ENCODE results near the gene PRXL2A.

The PRXL2A gene

DNA sequence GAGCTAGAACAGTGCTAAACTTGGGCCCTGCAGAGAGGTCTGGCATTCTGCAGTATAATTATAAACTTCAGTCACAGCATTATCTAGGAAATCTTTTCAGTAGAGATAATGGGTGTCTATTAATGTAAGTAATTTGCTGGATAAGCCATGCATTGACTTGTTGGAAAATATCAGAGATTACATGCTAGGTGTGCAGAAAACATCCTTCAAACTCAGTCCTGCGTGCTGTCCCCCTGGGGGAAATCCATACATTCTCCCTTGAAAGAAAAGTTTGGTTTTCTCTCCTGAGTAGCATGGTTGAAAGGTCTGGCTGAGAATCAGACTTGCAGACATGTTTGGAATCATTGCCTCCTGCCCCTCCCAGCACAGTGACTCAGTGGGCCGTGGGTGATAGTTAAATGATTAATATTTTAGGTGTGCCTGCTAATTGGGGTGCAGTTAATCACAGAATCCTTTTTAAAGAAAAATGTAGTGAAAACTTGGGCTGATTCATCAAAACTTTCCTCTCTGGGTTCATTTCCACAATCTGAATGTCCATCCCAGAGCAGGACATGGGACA lies 13.9 kb upstream of the PRXL2A start:
- peaks cover 15% of the 10 kb centered on the region for H3K4me1 ChIP-seq (ENCODE audit: control insufficient read depth, insufficient read depth, low read length)
- H3K27me3 ChIP-seq (replicated peaks; ENCODE audit: control insufficient read depth, insufficient read depth, low read length), result no peaks in the 10 kb centered on the region
- no peaks in the 10 kb centered on the region for H3K9me3 ChIP-seq (ENCODE audit: control insufficient read depth, low read length)
- DNase-seq (ENCODE audit: low read depth), result no peak
- no peak overlapping the region for H3K4me3 ChIP-seq (ENCODE audit: low read length)
- H3K36me3 ChIP-seq (ENCODE audit: control insufficient read depth, insufficient read depth, low read length, severe bottlenecking), result no peaks in the 10 kb centered on the region
- H3K9ac ChIP-seq (ENCODE audit: low read length), result no peak overlapping the region

GRCh38 chr10:80397014-80397413 lies 11.3 kb upstream of the PRXL2A start:
- no peak for DNase-seq (ENCODE audit: low read depth)
- Histone ChIP-seq H3K9me3 (ENCODE audit: control insufficient read depth, low read length) (no peaks in the 10 kb centered on the region), H3K9ac (ENCODE audit: low read length) (no peak overlapping the region), H3K4me1 (ENCODE audit: control insufficient read depth, insufficient read depth, low read length) (peaks cover 20% of the 10 kb centered on the region), H3K4me3 (ENCODE audit: low read length) (no peak overlapping the region), H3K36me3 (ENCODE audit: control insufficient read depth, insufficient read depth, low read length, severe bottlenecking) (no peaks in the 10 kb centered on the region), H3K27me3 (replicated peaks; ENCODE audit: control insufficient read depth, insufficient read depth, low read length) (no peaks in the 10 kb centered on the region)

- no peak for DNase-seq (ENCODE audit: low read depth)
- H3K36me3 ChIP-seq (ENCODE audit: control insufficient read depth, insufficient read depth, low read length, severe bottlenecking), result no peaks in the 10 kb centered on the region
- H3K4me3 ChIP-seq (ENCODE audit: low read length), result no peak overlapping the region
- H3K9ac ChIP-seq (ENCODE audit: low read length), result no peak overlapping the region
- H3K9me3 ChIP-seq (ENCODE audit: control insufficient read depth, low read length), result no peaks in the 10 kb centered on the region
- H3K4me1 ChIP-seq (ENCODE audit: control insufficient read depth, insufficient read depth, low read length), result peaks cover 19% of the 10 kb centered on the region
- H3K27me3 ChIP-seq (replicated peaks; ENCODE audit: control insufficient read depth, insufficient read depth, low read length), result no peaks in the 10 kb centered on the region
Observed at GRCh38 chr10:80400136-80400804, 8.1 kb upstream of the PRXL2A start.

GRCh38 chr10:80405035-80405434 lies 3.3 kb upstream of the PRXL2A start:
- no peaks in the 10 kb centered on the region for H3K9me3 ChIP-seq (ENCODE audit: control insufficient read depth, low read length)
- no peak overlapping the region for H3K4me3 ChIP-seq (ENCODE audit: low read length)
- no peak for DNase-seq (ENCODE audit: low read depth)
- H3K9ac ChIP-seq (ENCODE audit: low read length), result no peak overlapping the region
- H3K36me3 ChIP-seq (ENCODE audit: control insufficient read depth, insufficient read depth, low read length, severe bottlenecking), result no peaks in the 10 kb centered on the region
- no peaks in the 10 kb centered on the region for H3K27me3 ChIP-seq (replicated peaks; ENCODE audit: control insufficient read depth, insufficient read depth, low read length)
- H3K4me1 ChIP-seq (ENCODE audit: control insufficient read depth, insufficient read depth, low read length), result peaks cover 19% of the 10 kb centered on the region

DNA sequence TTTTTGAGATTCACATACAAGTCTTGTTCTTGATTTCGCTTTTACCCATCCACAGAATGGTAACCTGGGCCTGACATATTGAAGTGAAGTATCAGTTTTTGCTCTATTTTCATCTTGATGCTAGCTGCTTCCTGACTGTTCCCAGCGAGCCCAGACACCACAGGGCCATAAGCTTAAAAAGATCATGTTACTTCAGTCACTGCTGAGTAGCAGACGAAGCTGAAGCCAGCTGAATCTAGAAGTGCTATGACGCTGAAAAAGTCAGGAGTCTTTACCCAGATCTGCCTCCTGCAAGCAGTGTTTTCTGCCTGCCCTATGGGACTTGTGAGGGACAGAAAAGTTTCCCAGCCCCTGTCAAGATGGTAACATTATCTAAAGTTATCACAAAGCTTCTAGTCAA lies 2.7 kb upstream of the PRXL2A start:
- peak; percentile 39 for DNase-seq (ENCODE audit: low read depth)
- Histone ChIP-seq H3K9ac (ENCODE audit: low read length) (no peak overlapping the region), H3K4me1 (ENCODE audit: control insufficient read depth, insufficient read depth, low read length) (peaks cover 20% of the 10 kb centered on the region), H3K9me3 (ENCODE audit: control insufficient read depth, low read length) (no peaks in the 10 kb centered on the region), H3K36me3 (ENCODE audit: control insufficient read depth, insufficient read depth, low read length, severe bottlenecking) (no peaks in the 10 kb centered on the region), H3K27me3 (replicated peaks; ENCODE audit: control insufficient read depth, insufficient read depth, low read length) (no peaks in the 10 kb centered on the region), H3K4me3 (ENCODE audit: low read length) (no peak overlapping the region)

- no peaks in the 10 kb centered on the region for H3K9me3 ChIP-seq (ENCODE audit: control insufficient read depth, low read length)
- no peaks in the 10 kb centered on the region for H3K27me3 ChIP-seq (replicated peaks; ENCODE audit: control insufficient read depth, insufficient read depth, low read length)
- H3K4me3 ChIP-seq (ENCODE audit: low read length), result no peak overlapping the region
- no peaks in the 10 kb centered on the region for H3K36me3 ChIP-seq (ENCODE audit: control insufficient read depth, insufficient read depth, low read length, severe bottlenecking)
- no peak overlapping the region for H3K9ac ChIP-seq (ENCODE audit: low read length)
- no peak for DNase-seq (ENCODE audit: low read depth)
- peaks cover 26% of the 10 kb centered on the region for H3K4me1 ChIP-seq (ENCODE audit: control insufficient read depth, insufficient read depth, low read length)
Observed at GRCh38 chr10:80406204-80406603, 2.1 kb upstream of the PRXL2A start.

DNA sequence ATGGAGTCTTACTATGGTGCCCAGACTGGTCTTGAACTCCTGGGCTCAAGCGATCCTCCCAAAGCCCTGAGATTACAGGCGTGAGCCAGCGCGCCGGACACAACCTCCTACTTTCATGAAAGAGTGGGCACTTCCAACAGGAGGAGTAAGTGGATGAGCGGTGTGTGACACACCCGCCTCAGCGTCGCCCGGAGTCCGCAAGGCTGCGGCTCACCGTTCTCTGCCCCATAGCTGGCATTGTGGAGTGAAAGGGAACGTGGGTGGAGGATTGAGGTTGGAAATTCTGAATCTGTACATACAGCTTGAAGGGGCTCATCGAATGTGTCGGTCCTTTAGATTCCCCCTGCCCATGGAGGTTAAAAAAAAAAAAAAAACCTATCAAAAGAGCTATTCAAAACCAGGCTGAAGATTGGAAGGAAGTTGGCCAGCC lies 524 bp upstream of the PRXL2A start:
- Histone ChIP-seq H3K27me3 (replicated peaks; ENCODE audit: control insufficient read depth, insufficient read depth, low read length) (no peaks in the 10 kb centered on the region), H3K4me1 (ENCODE audit: control insufficient read depth, insufficient read depth, low read length) (peaks cover 42% of the 10 kb centered on the region), H3K36me3 (ENCODE audit: control insufficient read depth, insufficient read depth, low read length, severe bottlenecking) (no peaks in the 10 kb centered on the region), H3K9ac (ENCODE audit: low read length) (peak overlapping the region; percentile 80), H3K9me3 (ENCODE audit: control insufficient read depth, low read length) (no peaks in the 10 kb centered on the region), H3K4me3 (ENCODE audit: low read length) (peak overlapping the region; percentile 79)
- DNase-seq (ENCODE audit: low read depth), result peak; percentile 55

DNA sequence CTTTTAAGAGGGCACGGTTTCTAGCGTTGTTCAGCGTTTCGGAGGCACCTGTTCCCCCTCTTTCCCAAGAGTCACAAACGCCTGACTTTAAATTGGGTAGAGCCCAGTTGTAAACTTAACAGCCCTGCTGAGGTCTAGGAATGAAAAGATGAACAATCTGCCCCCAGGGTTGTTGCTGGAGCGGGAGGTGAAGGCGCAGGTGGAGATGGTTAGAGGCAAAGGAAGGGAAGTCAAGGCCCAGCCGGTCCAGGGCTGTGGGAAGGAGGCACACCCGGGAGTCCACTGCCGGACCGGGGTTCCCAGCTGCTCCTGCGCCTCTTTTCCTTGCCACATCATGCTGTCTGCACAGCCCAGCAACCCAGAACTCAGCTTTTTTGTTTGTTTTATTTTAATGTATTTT lies 770 bp downstream of the PRXL2A start:
- Histone ChIP-seq H3K36me3 (ENCODE audit: control insufficient read depth, insufficient read depth, low read length, severe bottlenecking) (no peaks in the 10 kb centered on the region), H3K4me1 (ENCODE audit: control insufficient read depth, insufficient read depth, low read length) (peaks cover 53% of the 10 kb centered on the region), H3K27me3 (replicated peaks; ENCODE audit: control insufficient read depth, insufficient read depth, low read length) (no peaks in the 10 kb centered on the region), H3K4me3 (ENCODE audit: low read length) (peak overlapping the region; percentile 79), H3K9me3 (ENCODE audit: control insufficient read depth, low read length) (no peaks in the 10 kb centered on the region), H3K9ac (ENCODE audit: low read length) (peak overlapping the region; percentile 80)
- DNase-seq (ENCODE audit: low read depth), result no peak

DNA sequence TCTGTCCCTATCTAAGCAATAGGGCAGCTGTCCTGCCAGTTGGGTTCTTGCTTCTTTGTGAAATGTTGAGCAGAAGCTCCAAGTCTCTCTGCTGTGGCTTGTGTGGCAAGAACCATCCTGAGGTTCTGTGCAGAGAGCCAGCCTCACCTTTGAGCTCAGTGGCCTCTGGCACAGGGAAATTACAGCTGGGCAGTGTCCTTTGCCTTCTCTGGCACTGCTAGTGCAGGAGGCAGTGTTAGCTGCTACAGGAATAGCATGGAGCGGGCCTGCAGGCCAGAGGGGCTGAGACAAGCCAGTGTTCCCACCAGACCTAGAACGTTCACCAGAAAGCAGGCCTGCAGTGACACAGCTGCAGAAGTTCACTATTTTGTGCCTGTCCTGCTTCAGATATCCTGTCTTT lies 1.8 kb downstream of the PRXL2A start:
- H3K4me1 ChIP-seq (ENCODE audit: control insufficient read depth, insufficient read depth, low read length), result peaks cover 53% of the 10 kb centered on the region
- H3K9me3 ChIP-seq (ENCODE audit: control insufficient read depth, low read length), result no peaks in the 10 kb centered on the region
- no peaks in the 10 kb centered on the region for H3K36me3 ChIP-seq (ENCODE audit: control insufficient read depth, insufficient read depth, low read length, severe bottlenecking)
- no peaks in the 10 kb centered on the region for H3K27me3 ChIP-seq (replicated peaks; ENCODE audit: control insufficient read depth, insufficient read depth, low read length)
- peak overlapping the region; percentile 80 for H3K9ac ChIP-seq (ENCODE audit: low read length)
- peak overlapping the region; percentile 79 for H3K4me3 ChIP-seq (ENCODE audit: low read length)
- DNase-seq (ENCODE audit: low read depth), result no peak

DNA sequence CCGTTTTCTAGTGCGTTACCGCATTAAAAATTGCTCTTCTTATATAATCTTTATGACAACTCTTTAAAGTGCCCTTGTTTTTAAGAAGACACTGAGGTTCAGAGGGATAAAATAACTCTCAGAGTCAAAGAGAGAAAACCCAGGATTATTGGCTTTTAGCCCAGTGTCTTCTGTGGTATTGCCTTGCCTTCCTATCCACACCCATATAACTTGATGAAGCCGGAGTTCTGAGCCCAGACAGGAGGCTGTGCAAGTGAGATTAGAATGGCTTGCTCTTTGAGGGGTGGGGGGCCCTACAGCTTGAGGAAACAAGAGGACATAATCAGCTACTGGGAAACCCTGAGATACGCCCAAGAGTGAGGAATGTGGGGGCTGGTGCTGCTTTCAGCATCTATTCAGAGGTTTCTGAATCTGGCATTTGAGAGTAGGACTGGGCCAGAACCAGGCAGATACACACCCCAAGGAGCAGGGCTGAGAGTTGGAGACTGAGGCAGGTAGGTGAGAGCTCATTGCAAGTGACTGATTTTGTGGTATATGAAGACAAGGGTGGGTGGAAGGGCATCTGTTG lies 2.3 kb downstream of the PRXL2A start:
- H3K9ac ChIP-seq (ENCODE audit: low read length), result peak overlapping the region; percentile 80
- H3K36me3 ChIP-seq (ENCODE audit: control insufficient read depth, insufficient read depth, low read length, severe bottlenecking), result no peaks in the 10 kb centered on the region
- DNase-seq (ENCODE audit: low read depth), result no peak
- H3K9me3 ChIP-seq (ENCODE audit: control insufficient read depth, low read length), result no peaks in the 10 kb centered on the region
- H3K27me3 ChIP-seq (replicated peaks; ENCODE audit: control insufficient read depth, insufficient read depth, low read length), result no peaks in the 10 kb centered on the region
- peaks cover 58% of the 10 kb centered on the region for H3K4me1 ChIP-seq (ENCODE audit: control insufficient read depth, insufficient read depth, low read length)
- peak overlapping the region; percentile 79 for H3K4me3 ChIP-seq (ENCODE audit: low read length)

DNA sequence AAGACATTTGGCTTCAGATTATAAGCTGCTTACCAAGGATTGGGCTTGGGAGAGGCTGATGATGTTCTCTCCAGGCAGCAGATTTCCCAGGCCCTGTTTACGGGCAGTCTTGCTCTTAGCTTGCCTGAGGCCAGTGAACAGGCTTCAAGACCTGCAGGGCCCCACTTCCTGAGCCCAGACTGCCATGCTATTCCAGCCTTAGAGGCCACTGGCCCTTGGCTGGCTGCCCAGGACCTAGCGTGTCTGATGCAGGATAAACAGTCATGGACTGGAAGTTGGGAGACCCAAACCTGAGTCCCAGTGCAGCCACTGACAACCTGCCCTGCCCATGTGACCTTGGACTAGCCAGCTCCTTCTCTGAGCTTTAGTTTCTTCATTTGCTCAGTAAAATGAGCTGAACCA lies 2.9 kb downstream of the PRXL2A start:
- Histone ChIP-seq H3K36me3 (ENCODE audit: control insufficient read depth, insufficient read depth, low read length, severe bottlenecking) (no peaks in the 10 kb centered on the region), H3K9me3 (ENCODE audit: control insufficient read depth, low read length) (no peaks in the 10 kb centered on the region), H3K4me3 (ENCODE audit: low read length) (no peak overlapping the region), H3K9ac (ENCODE audit: low read length) (peak overlapping the region; percentile 80), H3K4me1 (ENCODE audit: control insufficient read depth, insufficient read depth, low read length) (peaks cover 64% of the 10 kb centered on the region), H3K27me3 (replicated peaks; ENCODE audit: control insufficient read depth, insufficient read depth, low read length) (no peaks in the 10 kb centered on the region)
- DNase-seq (ENCODE audit: low read depth), result peak; percentile 19
